ENCODE data around the gene ROR1.

The ROR1 gene

DNA sequence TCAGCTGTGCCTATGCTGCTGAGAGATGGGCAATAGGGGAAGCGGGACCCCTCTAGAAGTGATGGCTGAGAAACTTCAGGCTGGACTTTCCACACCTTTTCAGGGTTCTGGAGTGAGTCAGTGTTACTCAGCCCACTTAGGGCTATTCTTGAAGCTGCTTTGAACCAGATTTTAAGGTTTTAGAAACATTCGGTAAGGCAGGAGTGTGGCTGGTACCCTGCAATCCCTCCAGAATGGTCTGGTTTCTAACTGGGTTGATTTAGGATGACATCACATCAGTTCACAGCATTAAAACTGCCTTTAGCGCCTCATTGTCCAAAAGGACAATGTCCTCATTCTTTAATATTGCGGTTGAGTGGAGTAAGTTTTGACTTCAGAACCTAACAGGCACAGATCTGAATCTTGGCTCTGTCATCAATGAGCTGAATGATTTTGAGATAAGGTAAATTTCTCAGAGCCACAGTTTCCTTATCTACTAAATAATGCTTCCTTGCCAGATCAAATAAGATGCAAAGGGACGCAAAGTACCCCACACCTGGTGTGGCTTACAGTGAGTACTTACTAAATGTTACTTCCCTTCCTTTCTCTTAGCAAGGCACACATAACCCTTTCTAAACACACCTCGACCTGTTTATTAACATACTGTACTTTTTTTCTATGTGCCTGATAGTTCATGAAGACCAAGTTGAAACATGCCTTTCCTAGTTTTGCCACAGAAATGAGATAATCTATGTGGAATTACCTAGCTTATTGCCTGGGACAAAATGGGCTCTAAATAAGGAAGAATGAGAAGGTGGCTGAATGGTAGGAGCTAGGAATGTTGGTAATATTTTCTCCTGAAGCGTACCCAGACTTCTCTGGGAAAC lies 209.8 kb downstream of the ROR1 start:
- TF ChIP-seq, protein P1, sequence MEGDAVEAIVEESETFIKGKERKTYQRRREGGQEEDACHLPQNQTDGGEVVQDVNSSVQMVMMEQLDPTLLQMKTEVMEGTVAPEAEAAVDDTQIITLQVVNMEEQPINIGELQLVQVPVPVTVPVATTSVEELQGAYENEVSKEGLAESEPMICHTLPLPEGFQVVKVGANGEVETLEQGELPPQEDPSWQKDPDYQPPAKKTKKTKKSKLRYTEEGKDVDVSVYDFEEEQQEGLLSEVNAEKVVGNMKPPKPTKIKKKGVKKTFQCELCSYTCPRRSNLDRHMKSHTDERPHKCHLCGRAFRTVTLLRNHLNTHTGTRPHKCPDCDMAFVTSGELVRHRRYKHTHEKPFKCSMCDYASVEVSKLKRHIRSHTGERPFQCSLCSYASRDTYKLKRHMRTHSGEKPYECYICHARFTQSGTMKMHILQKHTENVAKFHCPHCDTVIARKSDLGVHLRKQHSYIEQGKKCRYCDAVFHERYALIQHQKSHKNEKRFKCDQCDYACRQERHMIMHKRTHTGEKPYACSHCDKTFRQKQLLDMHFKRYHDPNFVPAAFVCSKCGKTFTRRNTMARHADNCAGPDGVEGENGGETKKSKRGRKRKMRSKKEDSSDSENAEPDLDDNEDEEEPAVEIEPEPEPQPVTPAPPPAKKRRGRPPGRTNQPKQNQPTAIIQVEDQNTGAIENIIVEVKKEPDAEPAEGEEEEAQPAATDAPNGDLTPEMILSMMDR (conservative IDR thresholded peaks at IDR 0.05; ENCODE audit: low read depth, low read length): no peak
- no peak overlapping the region for H3K4me3 ChIP-seq (ENCODE audit: low read depth, low read length)

DNA sequence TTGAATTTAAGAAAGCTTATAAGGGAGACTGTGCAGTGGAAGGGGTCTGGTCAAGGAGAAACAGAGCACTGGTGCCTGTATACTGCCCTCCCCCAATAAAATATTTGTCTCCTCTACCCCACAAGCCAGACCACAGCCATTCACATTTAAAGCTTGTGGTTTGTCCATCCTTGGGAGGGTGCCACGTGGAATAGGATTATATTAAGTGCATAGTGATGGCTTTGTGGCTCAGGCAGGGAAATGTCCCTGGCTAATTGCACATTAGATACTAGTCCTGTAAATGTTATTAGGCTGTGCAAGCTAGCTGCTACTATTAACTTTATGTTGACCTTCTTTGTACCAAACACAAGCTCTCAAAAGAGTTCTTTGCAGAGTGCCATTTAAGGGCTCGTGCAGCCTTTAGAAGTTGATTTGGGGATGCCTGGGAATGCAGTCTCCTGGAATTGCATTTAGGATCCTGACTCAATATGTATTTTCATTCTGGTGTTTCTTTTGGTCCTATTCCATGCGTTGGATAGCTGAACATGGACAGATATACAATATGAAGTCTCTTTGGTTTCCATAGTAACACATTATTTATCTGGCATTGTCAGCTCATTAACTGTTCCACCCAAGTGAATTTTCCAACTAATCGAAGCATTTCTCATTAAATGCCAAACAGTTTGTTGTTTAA lies 210.6 kb downstream of the ROR1 start:
- TF ChIP-seq, protein P1 (conservative IDR thresholded peaks at IDR 0.05; ENCODE audit: low read depth, low read length): no peak
- DNase-seq (ENCODE audit: low read depth): peak; percentile 34
- H3K4me3 ChIP-seq (ENCODE audit: low read depth, low read length): no peak overlapping the region

More for the DNA sequence above, 209.8 kb downstream of the ROR1 start:
- no peak for DNase-seq (ENCODE audit: low read depth)

DNA sequence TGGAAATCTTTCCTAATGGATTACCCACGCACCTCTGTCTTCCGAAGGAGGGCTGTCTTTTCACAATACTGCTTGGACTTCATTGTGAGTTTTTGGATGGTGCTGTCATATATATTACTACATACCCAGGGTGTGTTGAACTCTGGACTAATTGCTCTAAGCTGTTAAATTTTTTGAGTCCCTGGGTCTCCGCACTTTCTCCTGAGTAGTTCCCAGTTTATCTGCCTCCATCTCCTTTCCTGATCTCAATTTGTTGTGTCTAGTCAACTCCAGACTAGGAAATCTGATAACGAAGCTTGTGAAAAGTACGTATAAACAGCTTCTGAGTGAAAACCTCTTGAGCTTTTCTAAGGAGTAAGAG lies 211.1 kb downstream of the ROR1 start:
- DNase-seq (ENCODE audit: low read depth): no peak
- TF ChIP-seq, protein P1 (conservative IDR thresholded peaks at IDR 0.05; ENCODE audit: low read depth, low read length): no peak
- no peak overlapping the region for H3K4me3 ChIP-seq (ENCODE audit: low read depth, low read length)

DNA sequence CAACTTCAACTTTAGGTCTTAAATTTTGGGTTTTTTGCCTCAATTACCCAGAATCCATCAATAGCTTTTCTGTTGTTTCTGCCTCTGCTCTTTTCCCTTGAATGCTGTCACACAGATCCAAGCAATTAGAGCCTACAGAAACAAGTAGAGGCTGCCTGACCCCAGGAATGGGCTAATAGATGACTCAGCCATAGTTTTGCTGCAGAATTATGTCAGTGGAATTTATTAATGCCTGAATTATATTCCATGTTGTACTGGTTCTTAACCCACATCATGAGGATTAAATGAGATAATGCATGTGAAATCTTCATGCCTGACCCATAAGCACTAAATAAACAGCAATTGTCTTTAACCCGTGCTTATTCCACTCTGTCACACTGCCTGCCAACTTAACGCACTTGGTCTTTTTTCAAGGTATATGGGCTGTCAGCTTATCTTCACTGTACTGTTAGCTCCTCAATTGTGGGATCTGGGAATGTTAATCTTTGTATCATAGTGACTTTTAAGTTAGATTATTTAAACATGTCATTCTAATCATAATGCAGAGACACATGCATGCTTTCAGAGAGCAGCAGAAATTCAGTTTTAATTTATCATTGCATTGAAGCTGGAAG lies 213.3 kb downstream of the ROR1 start:
- TF ChIP-seq, protein P1 (conservative IDR thresholded peaks at IDR 0.05; ENCODE audit: low read depth, low read length): no peak
- H3K4me3 ChIP-seq (ENCODE audit: low read depth, low read length): no peak overlapping the region
- peak; percentile 68 for DNase-seq (ENCODE audit: low read depth)

DNA sequence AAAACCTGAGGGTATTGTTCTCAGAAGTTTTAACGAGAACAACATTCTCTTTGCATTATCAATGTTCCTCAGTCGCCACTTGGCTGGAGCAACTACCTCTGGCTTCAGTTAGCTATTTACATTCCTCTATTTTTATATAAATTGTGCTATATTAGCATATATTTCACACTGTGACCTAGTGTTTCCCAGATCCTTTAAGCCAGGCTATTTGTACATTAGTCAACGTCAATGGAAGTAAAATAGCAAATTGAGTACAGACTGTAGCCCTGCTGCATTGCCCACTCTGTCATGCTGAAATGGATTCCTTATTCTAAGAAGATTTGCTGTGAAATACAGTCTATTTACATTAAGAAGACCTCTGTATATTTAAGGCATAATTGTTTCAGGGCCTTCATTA lies 213.8 kb downstream of the ROR1 start:
- H3K4me3 ChIP-seq (ENCODE audit: low read depth, low read length): no peak overlapping the region
- DNase-seq (ENCODE audit: low read depth): no peak
- TF ChIP-seq, protein P1 (conservative IDR thresholded peaks at IDR 0.05; ENCODE audit: low read depth, low read length): no peak

DNA sequence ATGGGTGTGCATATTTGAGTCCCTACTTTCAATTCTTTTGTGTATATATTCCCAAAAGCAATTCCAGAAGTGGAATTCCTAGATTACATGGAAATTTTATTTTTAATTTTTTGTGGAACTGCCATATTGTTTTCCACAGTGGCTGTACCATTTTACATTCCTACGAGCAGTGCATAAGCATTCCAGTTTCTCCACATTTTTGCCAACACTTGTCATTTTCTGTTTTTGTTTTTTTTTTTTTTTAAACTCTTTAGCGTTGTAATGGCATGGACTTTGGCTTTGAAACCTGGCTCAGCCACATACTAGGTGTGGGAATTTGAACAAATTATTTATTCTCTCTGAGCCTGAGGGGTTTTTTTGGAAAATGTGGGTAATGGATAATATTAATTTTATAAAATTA lies 215.1 kb downstream of the ROR1 start:
- TF ChIP-seq, protein P1 (conservative IDR thresholded peaks at IDR 0.05; ENCODE audit: low read depth, low read length): no peak
- DNase-seq (ENCODE audit: low read depth): no peak
- no peak overlapping the region for H3K4me3 ChIP-seq (ENCODE audit: low read depth, low read length)

Data from choroid plexus epithelial cell (primary cell).